NT2/D1 (cell line): ENCODE measurements around the gene SLC24A3.

Experiments used
- SUZ12 ChIP-seq: IDR thresholded peaks from 2 replicates; pipeline ENCODE4 v1.6.1; 2011; ENCODE audit not compliant: insufficient read length, insufficient read depth; ENCODE audit errors: extremely low read depth
- YY1 ChIP-seq: IDR thresholded peaks from 2 replicates; pipeline ENCODE4 v1.6.1; 2011; ENCODE audit not compliant: insufficient read length, insufficient read depth
- ZNF274 ChIP-seq: IDR thresholded peaks from 2 replicates; pipeline ENCODE4 v1.6.1; 2011; ENCODE audit warnings: mild to moderate bottlenecking, low read depth, low read length

DNA sequence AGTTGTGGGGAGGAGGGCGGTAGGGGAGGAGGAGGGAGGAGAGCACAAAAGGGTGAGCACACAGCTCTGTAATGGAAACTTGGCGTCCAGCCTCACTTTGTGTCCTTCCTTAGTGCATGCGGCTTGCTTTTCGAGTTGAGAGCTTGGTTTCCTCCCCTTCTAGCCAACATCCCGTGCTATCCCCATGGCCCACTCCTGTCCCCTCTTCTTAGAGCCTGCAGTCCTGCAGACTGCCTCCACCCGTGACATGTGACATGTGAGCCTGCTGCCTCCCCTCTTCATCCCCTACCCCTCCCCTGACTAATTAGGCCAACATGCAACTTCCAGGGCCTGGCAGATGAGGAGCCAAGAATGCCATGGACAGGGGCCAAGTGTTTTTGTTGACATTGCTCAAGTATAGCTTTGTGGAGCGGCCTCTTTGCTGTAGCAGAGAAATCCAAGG is 63.2 kb downstream of the SLC24A3 start:
- TF ChIP-seq YY1 (no peak), ZNF274 (no peak), SUZ12 (no peak)
